Fibroblast of the aortic adventitia (primary cell): ENCODE data around the gene C5orf46. TPM values are rescaled to one million over a fixed set of nuclear protein-coding genes. Genes with fewer than 3 reads are reported as not detected.

ENCODE experiments used
- DNase-seq: peaks from one replicate; pipeline ENCODE4 v3.0.0-alpha.2; 2010; ENCODE audit warnings: low read depth
- H3K4me3 ChIP-seq: 2 replicates; pipeline ENCODE4 v1.5.1; 2011; ENCODE audit warnings: low read depth, mild to moderate bottlenecking, control low read depth, low read length, moderate library complexity
- total RNA-seq: library from RNA; depleted of rRNA; stranded (reverse); fragments of >200 nt; gene quantifications from 2 replicates; pipeline ENCODE4 v1.2.3, GENCODE V29; 2012; ENCODE audit warnings: low replicate concordance
- TF ChIP-seq, protein P1 (sequence below): IDR thresholded peaks from 2 replicates; pipeline ENCODE4 v1.5.1; 2011; ENCODE audit warnings: mild to moderate bottlenecking, low read length, control low read depth, inconsistent platforms; ENCODE audit not compliant: insufficient read depth

Gene C5orf46
- total RNA-seq, 1 donor, result not detected

DNA sequence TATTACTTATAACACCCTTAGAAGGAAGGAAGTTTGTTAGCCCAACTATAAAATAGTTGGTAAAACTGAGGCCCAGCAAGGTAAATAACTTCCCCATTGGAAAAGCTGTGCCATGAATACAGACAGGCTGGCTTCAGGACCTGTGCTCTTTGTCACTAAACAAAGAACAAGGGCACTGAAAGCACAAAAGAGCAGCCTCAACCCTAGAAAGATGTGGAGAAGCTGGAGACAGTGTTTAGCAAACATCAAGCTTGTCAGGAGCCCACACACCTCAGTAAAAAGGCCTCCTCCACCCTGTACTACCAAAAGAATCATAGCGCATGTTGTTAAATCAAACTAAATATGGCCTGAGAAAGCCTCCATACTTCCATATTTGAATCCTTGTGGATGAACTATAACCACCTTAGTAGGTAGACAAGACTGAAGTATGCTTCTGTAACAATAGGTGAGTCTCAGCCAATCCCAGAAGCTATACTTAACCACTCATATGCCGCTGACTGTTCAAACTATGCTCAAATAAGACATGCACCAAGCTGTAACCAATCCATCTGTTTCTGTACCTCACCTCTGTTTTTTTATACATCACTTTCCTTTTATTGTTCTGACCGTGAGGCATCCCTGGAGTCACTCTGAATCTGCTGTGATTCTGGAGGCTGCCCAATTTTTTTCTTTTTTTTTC lies 46.2 kb downstream of the C5orf46 start:
- TF ChIP-seq, protein P1, sequence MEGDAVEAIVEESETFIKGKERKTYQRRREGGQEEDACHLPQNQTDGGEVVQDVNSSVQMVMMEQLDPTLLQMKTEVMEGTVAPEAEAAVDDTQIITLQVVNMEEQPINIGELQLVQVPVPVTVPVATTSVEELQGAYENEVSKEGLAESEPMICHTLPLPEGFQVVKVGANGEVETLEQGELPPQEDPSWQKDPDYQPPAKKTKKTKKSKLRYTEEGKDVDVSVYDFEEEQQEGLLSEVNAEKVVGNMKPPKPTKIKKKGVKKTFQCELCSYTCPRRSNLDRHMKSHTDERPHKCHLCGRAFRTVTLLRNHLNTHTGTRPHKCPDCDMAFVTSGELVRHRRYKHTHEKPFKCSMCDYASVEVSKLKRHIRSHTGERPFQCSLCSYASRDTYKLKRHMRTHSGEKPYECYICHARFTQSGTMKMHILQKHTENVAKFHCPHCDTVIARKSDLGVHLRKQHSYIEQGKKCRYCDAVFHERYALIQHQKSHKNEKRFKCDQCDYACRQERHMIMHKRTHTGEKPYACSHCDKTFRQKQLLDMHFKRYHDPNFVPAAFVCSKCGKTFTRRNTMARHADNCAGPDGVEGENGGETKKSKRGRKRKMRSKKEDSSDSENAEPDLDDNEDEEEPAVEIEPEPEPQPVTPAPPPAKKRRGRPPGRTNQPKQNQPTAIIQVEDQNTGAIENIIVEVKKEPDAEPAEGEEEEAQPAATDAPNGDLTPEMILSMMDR, result no peak
- no peak for DNase-seq
- no peak overlapping the region for H3K4me3 ChIP-seq

GRCh38 chr5:147858565-147858964 lies 47.8 kb downstream of the C5orf46 start:
- TF ChIP-seq, protein P1, result no peak
- DNase-seq, result no peak
- H3K4me3 ChIP-seq, result no peak overlapping the region

DNA sequence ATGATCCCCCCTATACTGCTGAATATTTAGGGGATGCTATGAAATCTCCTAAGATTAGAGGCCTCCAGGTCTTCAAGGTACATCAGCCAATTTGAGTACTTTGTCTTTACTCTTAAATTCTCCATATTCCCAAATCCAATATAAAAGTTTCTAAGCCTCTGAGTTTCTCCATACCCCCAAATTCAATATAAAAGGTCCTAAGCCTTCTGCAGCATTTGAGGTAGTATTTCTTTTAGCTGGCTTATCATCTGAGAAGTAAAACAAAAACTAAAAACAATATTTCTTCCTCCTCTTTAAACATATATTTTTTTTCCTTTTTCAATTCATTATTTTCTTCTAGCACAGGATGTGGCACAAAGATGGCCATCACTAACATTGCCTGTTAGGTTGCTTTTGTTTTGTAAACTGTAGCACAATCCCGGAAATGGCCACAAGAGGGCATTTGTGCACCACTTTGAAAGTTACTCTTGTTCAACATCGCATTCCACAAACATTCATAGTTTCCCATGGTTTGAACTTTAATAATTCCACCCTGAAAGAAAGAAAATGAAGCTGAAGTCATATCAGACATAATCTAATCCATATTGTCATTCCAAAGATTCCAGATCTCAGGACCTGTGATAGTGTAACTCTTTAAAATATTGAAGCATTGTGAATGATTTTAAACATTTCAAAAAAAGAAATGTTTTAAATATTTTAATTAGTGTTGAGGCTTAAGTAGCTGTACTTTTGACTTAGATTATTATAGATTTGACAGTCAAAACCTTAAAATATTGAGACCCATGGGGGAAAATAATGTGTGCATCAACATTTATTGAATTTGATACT lies 48.8 kb downstream of the C5orf46 start:
- H3K4me3 ChIP-seq, result no peak overlapping the region
- TF ChIP-seq, protein P1, result peak; percentile 83
- peak; percentile 81 for DNase-seq

GRCh38 chr5:147856801-147857200 lies 49.5 kb downstream of the C5orf46 start:
- no peak for DNase-seq
- TF ChIP-seq, protein P1, result no peak
- H3K4me3 ChIP-seq, result no peak overlapping the region

DNA sequence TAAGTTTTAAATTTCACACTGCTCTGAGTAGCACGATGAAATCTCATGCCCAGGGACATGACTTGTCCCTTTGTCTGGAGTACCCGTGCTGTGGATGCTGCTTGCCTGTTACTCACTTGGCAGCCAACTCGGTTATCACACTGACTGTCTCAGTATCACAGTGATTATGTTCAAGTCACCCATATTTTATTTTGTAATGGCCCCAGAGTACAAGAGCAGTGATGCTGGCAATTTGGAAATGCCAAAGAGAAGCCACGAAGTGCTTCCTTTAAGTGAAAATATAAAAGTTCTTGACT lies 50.6 kb downstream of the C5orf46 start:
- DNase-seq, result no peak
- no peak overlapping the region for H3K4me3 ChIP-seq
- TF ChIP-seq, protein P1, result no peak

DNA sequence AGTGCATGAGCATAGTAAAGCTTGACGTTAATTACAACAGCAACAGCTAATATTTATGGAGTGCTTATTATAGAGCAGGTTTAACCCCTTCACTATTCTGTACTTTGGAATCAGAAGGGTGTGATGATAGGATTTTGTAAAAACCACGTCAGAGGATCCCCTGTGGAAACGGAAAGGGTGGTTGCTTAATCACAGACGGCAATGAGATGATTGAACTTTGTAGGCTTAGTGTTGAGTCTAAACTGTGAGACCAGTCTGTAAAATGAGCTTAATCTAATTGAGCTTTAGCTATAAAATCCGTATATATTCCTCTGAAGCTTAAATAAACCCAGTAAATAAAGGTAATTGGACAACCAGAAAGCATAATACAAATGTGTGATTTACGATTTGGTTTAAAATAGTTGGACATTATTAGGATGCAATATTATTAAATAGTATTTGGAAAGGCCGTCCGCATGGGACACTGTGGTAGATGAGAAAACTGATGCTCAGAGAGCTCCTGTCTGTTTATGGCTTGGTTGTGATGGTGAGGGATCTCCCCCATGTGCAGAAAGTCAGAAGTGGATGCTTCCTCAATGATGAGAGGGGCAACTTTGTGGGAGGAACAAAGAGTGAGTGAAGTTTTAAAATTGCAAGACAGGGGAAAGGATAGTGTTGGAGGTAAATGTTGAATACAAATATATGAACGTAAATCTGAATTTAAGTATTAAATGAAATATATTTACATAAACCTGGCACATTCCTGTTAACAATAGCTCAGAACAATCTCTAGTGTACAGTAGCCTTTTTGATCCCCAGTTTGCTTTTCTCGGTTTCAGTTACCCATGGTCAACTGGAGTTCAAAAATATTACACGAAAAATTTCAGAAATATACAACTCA lies 51.2 kb downstream of the C5orf46 start:
- TF ChIP-seq, protein P1, result no peak
- H3K4me3 ChIP-seq, result no peak overlapping the region

More for the DNA sequence above, 51.2 kb downstream of the C5orf46 start:
- no peak for DNase-seq
